Fibroblast of lung (primary cell): ENCODE data around the gene ART3. TPM values are rescaled to one million over a fixed set of nuclear protein-coding genes. Genes with fewer than 3 reads are reported as not detected.

ENCODE experiments used
- DNase-seq, 2 donors: peaks; one replicate each; pipeline versions ENCODE4 v3.0.0 to v3.0.0-alpha.2; 2010; ENCODE audit warnings: low read depth in 2 of 2
- H2AFZ ChIP-seq: 2 replicates; pipeline ENCODE4 v1.5.1; 2012; ENCODE audit warnings: low read length, control low read depth, inconsistent platforms
- H3K27ac ChIP-seq: 2 replicates; pipeline ENCODE4 v1.5.1; 2011; ENCODE audit warnings: low read length, control low read depth; ENCODE audit not compliant: insufficient read depth
- H3K27me3 ChIP-seq: 2 replicates; pipeline ENCODE4 v1.5.1; 2011; ENCODE audit warnings: mild to moderate bottlenecking, low read length; ENCODE audit not compliant: control insufficient read depth, insufficient read depth
- H3K36me3 ChIP-seq: 2 replicates; pipeline ENCODE4 v1.5.1; 2011; ENCODE audit warnings: low read length; ENCODE audit not compliant: control insufficient read depth, insufficient read depth
- H3K4me1 ChIP-seq: 2 replicates; pipeline ENCODE4 v1.5.1; 2011; ENCODE audit warnings: low read length; ENCODE audit not compliant: control insufficient read depth, insufficient read depth; ENCODE audit errors: extremely low read depth
- H3K4me2 ChIP-seq: 2 replicates; pipeline ENCODE4 v1.5.1; 2011; ENCODE audit warnings: low read length, control low read depth; ENCODE audit not compliant: insufficient read depth; ENCODE audit errors: extremely low read depth
- H3K4me3 ChIP-seq, 4 experiments: fragments of 200-600 bp in 1 of 4; sonication (generic) in 1 of 4; replicated peaks in 1 of 4; 2 replicates each; pipeline ENCODE4 v1.5.1; 2011 to 2016; ENCODE audit warnings: low read length in 4 of 4, low read depth in 3 of 4, mild to moderate bottlenecking in 3 of 4, control low read depth in 2 of 4, inconsistent platforms in 1 of 4, mixed read lengths in 1 of 4; ENCODE audit not compliant: insufficient read depth in 1 of 4; ENCODE audit errors: control extremely low read depth in 1 of 4
- H3K79me2 ChIP-seq: 2 replicates; pipeline ENCODE4 v1.5.1; 2012; ENCODE audit warnings: mild to moderate bottlenecking, low read length, inconsistent platforms; ENCODE audit not compliant: control insufficient read depth, insufficient read depth
- H3K9ac ChIP-seq: 2 replicates; pipeline ENCODE4 v1.5.1; 2011; ENCODE audit warnings: mild to moderate bottlenecking, low read length, control low read depth; ENCODE audit not compliant: insufficient read depth
- H3K9me3 ChIP-seq: 2 replicates; pipeline ENCODE4 v1.5.1; 2012; ENCODE audit warnings: low read depth, low read length; ENCODE audit not compliant: control insufficient read depth, insufficient read depth
- H4K20me1 ChIP-seq: 2 replicates; pipeline ENCODE4 v1.5.1; 2011; ENCODE audit warnings: low read length; ENCODE audit not compliant: control insufficient read depth, insufficient read depth; ENCODE audit errors: extremely low read depth
- CTCF ChIP-seq, 2 donors: IDR thresholded peaks in 1 of 2; conservative IDR thresholded peaks in 1 of 2; 1 replicate in 1 of 2; 2 replicates in 1 of 2; pipeline ENCODE4 v1.5.1; 2011 to 2012; ENCODE audit warnings: low read length in 2 of 2, control low read depth in 1 of 2, inconsistent platforms in 1 of 2, low read depth in 1 of 2, mild to moderate bottlenecking in 1 of 2
- EZH2 ChIP-seq: IDR thresholded peaks from 2 replicates; pipeline ENCODE4 v1.5.1; 2012; ENCODE audit warnings: low read length, control low read depth, mild to moderate bottlenecking; ENCODE audit errors: missing control alignments
- polyA plus RNA-seq, 2 donors: library from polyadenylated mRNA; depleted of rRNA in 1 of 2; stranded (reverse) in 1 of 2; unstranded in 1 of 2; fragments of >200 nt; gene quantifications; 2 replicates each; pipeline ENCODE4 v1.2.1, GENCODE V29; 2011 to 2012; ENCODE audit warnings: missing spikeins in 1 of 2
- total RNA-seq: library from RNA; depleted of rRNA; stranded (reverse); fragments of >200 nt; gene quantifications from 2 replicates; pipeline ENCODE4 v1.2.1, GENCODE V29; 2014

Gene ART3
- total and polyA plus RNA-seq, 2 donors (not counting 1 experiment from before 2014, with no cell fraction given), result 0.27 TPM; not detected in 1

GRCh38 chr4:76078033-76078613, 3.6 kb downstream of the ART3 start:
- H3K4me2 ChIP-seq, result no peak overlapping the region
- no peaks in the 10 kb centered on the region for H4K20me1 ChIP-seq
- DNase-seq, result no peak
- no peak for TF ChIP-seq EZH2
- no peak for TF ChIP-seq CTCF (conservative IDR thresholded peaks at IDR 0.05 in 1 of 2, IDR thresholded peaks at IDR 0.05 in 1 of 2; ENCODE audit: low read depth in 1 of 2, low read length in 2 of 2)
- H3K9ac ChIP-seq, result no peak overlapping the region
- H3K4me3 ChIP-seq, result no peak overlapping the region
- no peaks in the 10 kb centered on the region for H3K4me1 ChIP-seq
- no peaks in the 10 kb centered on the region for H3K36me3 ChIP-seq
- H3K79me2 ChIP-seq, result no peaks in the 10 kb centered on the region
- no peak overlapping the region for H2AFZ ChIP-seq
- no peak overlapping the region for H3K27ac ChIP-seq
- H3K27me3 ChIP-seq, result no peaks in the 10 kb centered on the region
- no peaks in the 10 kb centered on the region for H3K9me3 ChIP-seq

GRCh38 chr4:76083386-76083988, 9.0 kb downstream of the ART3 start:
- TF ChIP-seq EZH2 (no peak), CTCF (conservative IDR thresholded peaks at IDR 0.05 in 1 of 2, IDR thresholded peaks at IDR 0.05 in 1 of 2; ENCODE audit: low read depth in 1 of 2, low read length in 2 of 2) (no peak)
- no peak overlapping the region for H3K4me2 ChIP-seq
- H3K9ac ChIP-seq, result no peak overlapping the region
- H3K27ac ChIP-seq, result no peak overlapping the region
- no peaks in the 10 kb centered on the region for H3K79me2 ChIP-seq
- no peaks in the 10 kb centered on the region for H3K36me3 ChIP-seq
- H3K9me3 ChIP-seq, result no peaks in the 10 kb centered on the region
- no peaks in the 10 kb centered on the region for H3K4me1 ChIP-seq
- H3K4me3 ChIP-seq, result no peak overlapping the region
- H3K27me3 ChIP-seq, result no peaks in the 10 kb centered on the region
- no peaks in the 10 kb centered on the region for H4K20me1 ChIP-seq
- no peak for DNase-seq
- no peak overlapping the region for H2AFZ ChIP-seq

- H3K4me1 ChIP-seq, result no peaks in the 10 kb centered on the region
- no peaks in the 10 kb centered on the region for H3K9me3 ChIP-seq
- no peaks in the 10 kb centered on the region for H3K79me2 ChIP-seq
- DNase-seq, result no peak
- H3K27ac ChIP-seq, result no peak overlapping the region
- H3K9ac ChIP-seq, result no peak overlapping the region
- no peak overlapping the region for H3K4me2 ChIP-seq
- no peaks in the 10 kb centered on the region for H3K27me3 ChIP-seq
- H2AFZ ChIP-seq, result no peak overlapping the region
- TF ChIP-seq CTCF (conservative IDR thresholded peaks at IDR 0.05 in 1 of 2, IDR thresholded peaks at IDR 0.05 in 1 of 2; ENCODE audit: low read depth in 1 of 2, low read length in 2 of 2) (no peak), EZH2 (no peak)
- no peak overlapping the region for H3K4me3 ChIP-seq
- H3K36me3 ChIP-seq, result no peaks in the 10 kb centered on the region
- no peaks in the 10 kb centered on the region for H4K20me1 ChIP-seq
Measured at GRCh38 chr4:76084542-76084941, 10.0 kb downstream of the ART3 start.
